Measurements from ENCODE around the gene SLC4A1.

Gene SLC4A1

GRCh38 chr17:44219616-44220212, 48.2 kb downstream of the SLC4A1 start, which contains the start of gene UBTF:
Gene UBTF, minus strand, starts transcription at chr17:44219675. Its CDS starts 1,446 bp downstream, at chr17:44218229.
- DNase-seq = no peak

GRCh38 chr17:44219108-44219615, 48.8 kb downstream of the SLC4A1 start:
- no peak for DNase-seq

GRCh38 chr17:44218344-44219107, 49.4 kb downstream of the SLC4A1 start:
- DNase-seq = peak; percentile 84

- DNase-seq = no peak
Observed at GRCh38 chr17:44217738-44218343, 50.1 kb downstream of the SLC4A1 start.

GRCh38 chr17:44216694-44217093, 51.2 kb downstream of the SLC4A1 start:
- no peak for DNase-seq

GRCh38 chr17:44216173-44216572, 51.8 kb downstream of the SLC4A1 start:
- no peak for DNase-seq

GRCh38 chr17:44214896-44215295, 53.0 kb downstream of the SLC4A1 start:
- DNase-seq = no peak

- DNase-seq = no peak
Observed at GRCh38 chr17:44214230-44214494, 53.8 kb downstream of the SLC4A1 start.

GRCh38 chr17:44213403-44214229, 54.3 kb downstream of the SLC4A1 start:
- no peak for DNase-seq

- DNase-seq = no peak
Observed at GRCh38 chr17:44212507-44213402, 55.2 kb downstream of the SLC4A1 start.

GRCh38 chr17:44211281-44212265, 56.4 kb downstream of the SLC4A1 start:
- no peak for DNase-seq

GRCh38 chr17:44210342-44211192, 57.4 kb downstream of the SLC4A1 start:
- DNase-seq = no peak

- no peak for DNase-seq
Observed at GRCh38 chr17:44209786-44210341, 58.1 kb downstream of the SLC4A1 start.

- DNase-seq = no peak
Observed at GRCh38 chr17:44207743-44208142, 60.2 kb downstream of the SLC4A1 start.

GRCh38 chr17:44207319-44207718, 60.6 kb downstream of the SLC4A1 start:
- DNase-seq = no peak

- DNase-seq = no peak
Observed at GRCh38 chr17:44206825-44207155, 61.1 kb downstream of the SLC4A1 start.

- no peak for DNase-seq
Observed at GRCh38 chr17:44205962-44206824, 61.7 kb downstream of the SLC4A1 start.

GRCh38 chr17:44204441-44204882, 63.5 kb downstream of the SLC4A1 start:
- no peak for DNase-seq

All from amniotic stem cell (primary cell).